IMR-90 (cell line): ENCODE results near the gene ZNF556. TPM values are rescaled to one million over a fixed set of nuclear protein-coding genes. Genes with fewer than 3 reads are reported as not detected.

Experiments used
- ATAC-seq: fragments of 200-7000 bp; cut with Tn5 transposase; 2 replicates; pipeline ENCODE4 v1.9.1; 2020; ENCODE audit warnings: low read depth, mild to moderate bottlenecking, moderate library complexity
- BruUV-seq: library from RNA; stranded (reverse); fragments of 400-500 nt; replicated peaks from 2 replicates; lab custom pipeline; 2021; lab: Mats Ljungman, UMichigan
- CTCF ChIA-PET: fragments of 300-600 bp; formaldehyde crosslinking; extraction: SDS; loops from one replicate; lab custom pipeline; 2021; ENCODE audit warnings: antibody characterized with exemption; lab: Yijun Ruan, JAX
- POLR2A ChIA-PET: fragments of 300-600 bp; sonication (Branson Sonifier 250); formaldehyde crosslinking; loops from one replicate; lab custom pipeline; 2022; ENCODE audit warnings: antibody characterized with exemption; ENCODE audit not compliant: unreplicated experiment; lab: Charles Lee
- DNase-seq: peaks from one replicate; pipeline ENCODE4 v3.0.0; 2013
- H2AFZ ChIP-seq: replicated peaks from 2 replicates; pipeline ENCODE3; 2013; ENCODE audit warnings: low read length, mild to moderate bottlenecking; ENCODE audit not compliant: poor library complexity
- H2AK5ac ChIP-seq: 2 replicates; pipeline ENCODE4 v1.6.1; 2013; ENCODE audit warnings: low read depth, low read length, inconsistent platforms
- H2AK9ac ChIP-seq: replicated peaks from 2 replicates; pipeline ENCODE3; 2013; ENCODE audit warnings: mild to moderate bottlenecking, low read depth, low read length, moderate library complexity; ENCODE audit not compliant: poor library complexity
- H2BK120ac ChIP-seq: 2 replicates; pipeline ENCODE4 v1.6.1; 2013; ENCODE audit warnings: low read depth, low read length, inconsistent platforms
- H2BK15ac ChIP-seq: 3 replicates; pipeline ENCODE4 v1.6.1; 2013; ENCODE audit warnings: low read depth, low read length, inconsistent platforms
- H2BK20ac ChIP-seq: 2 replicates; pipeline ENCODE4 v1.6.1; 2013; ENCODE audit warnings: low read depth, mild to moderate bottlenecking, inconsistent platforms, low read length, moderate library complexity
- H2BK5ac ChIP-seq: 2 replicates; pipeline ENCODE4 v1.6.1; 2013; ENCODE audit warnings: mild to moderate bottlenecking, low read depth, low read length, inconsistent platforms; ENCODE audit not compliant: poor library complexity, severe bottlenecking
- H3K14ac ChIP-seq: replicated peaks from 2 replicates; pipeline ENCODE4 v1.6.1; 2013; ENCODE audit warnings: low read depth, low read length, inconsistent platforms
- H3K18ac ChIP-seq: 2 replicates; pipeline ENCODE4 v1.6.1; 2013; ENCODE audit warnings: low read depth, low read length, control low read depth
- H3K23ac ChIP-seq: 2 replicates; pipeline ENCODE4 v1.6.1; 2013; ENCODE audit warnings: low read depth, low read length, inconsistent platforms
- H3K27ac ChIP-seq: 2 replicates; pipeline ENCODE4 v1.5.1; 2013; ENCODE audit warnings: mild to moderate bottlenecking, control low read depth, low read length; ENCODE audit not compliant: insufficient read depth
- H3K27me3 ChIP-seq: 2 replicates; pipeline ENCODE4 v1.6.1; 2013; ENCODE audit warnings: low read length; ENCODE audit not compliant: control insufficient read depth, insufficient read depth
- H3K36me3 ChIP-seq: 2 replicates; pipeline ENCODE4 v1.6.1; 2013; ENCODE audit warnings: low read length, mixed read lengths; ENCODE audit not compliant: control insufficient read depth, insufficient read depth
- H3K4ac ChIP-seq: 2 replicates; pipeline ENCODE4 v1.6.1; 2013; ENCODE audit warnings: low read depth, low read length, inconsistent platforms
- H3K4me1 ChIP-seq: 2 replicates; pipeline ENCODE4 v1.6.1; 2013; ENCODE audit warnings: low read length, mixed read lengths; ENCODE audit not compliant: control insufficient read depth, insufficient read depth
- H3K4me2 ChIP-seq: 2 replicates; pipeline ENCODE4 v1.6.1; 2013; ENCODE audit warnings: low read depth, mild to moderate bottlenecking, control low read depth, low read length, moderate library complexity
- H3K4me3 ChIP-seq: 2 replicates; pipeline ENCODE4 v1.5.1; 2013; ENCODE audit warnings: low read depth, mild to moderate bottlenecking, control low read depth, low read length, moderate library complexity; ENCODE audit not compliant: insufficient read depth
- H3K56ac ChIP-seq: 2 replicates; pipeline ENCODE4 v1.6.1; 2013; ENCODE audit warnings: low read length, inconsistent platforms; ENCODE audit not compliant: insufficient read depth; ENCODE audit errors: extremely low read depth
- H3K79me1 ChIP-seq, 2 experiments: 2 replicates each; pipeline ENCODE4 v1.6.1; 2013; ENCODE audit warnings: low read length in 2 of 2, inconsistent platforms in 1 of 2, low read depth in 1 of 2
- H3K9ac ChIP-seq: 2 replicates; pipeline ENCODE4 v1.6.1; 2013; ENCODE audit warnings: low read depth, low read length, control low read depth
- H3K9me1 ChIP-seq: 2 replicates; pipeline ENCODE4 v1.6.1; 2013; ENCODE audit warnings: low read length, inconsistent platforms; ENCODE audit not compliant: insufficient read depth
- H3K9me3 ChIP-seq: 2 replicates; pipeline ENCODE4 v1.6.1; 2013; ENCODE audit warnings: low read length; ENCODE audit not compliant: control insufficient read depth, insufficient read depth
- H4K20me1 ChIP-seq: 2 replicates; pipeline ENCODE4 v1.6.1; 2013; ENCODE audit warnings: low read length, inconsistent platforms; ENCODE audit not compliant: insufficient read depth
- H4K5ac ChIP-seq: 2 replicates; pipeline ENCODE4 v1.6.1; 2013; ENCODE audit warnings: mild to moderate bottlenecking, low read depth, low read length, control low read depth
- H4K8ac ChIP-seq, 2 experiments: 2 replicates each; pipeline ENCODE4 v1.6.1; 2013; ENCODE audit warnings: low read depth in 2 of 2, low read length in 2 of 2, control low read depth in 1 of 2, inconsistent platforms in 1 of 2
- H4K91ac ChIP-seq: 2 replicates; pipeline ENCODE4 v1.6.1; 2013; ENCODE audit warnings: low read depth, low read length, inconsistent platforms; ENCODE audit not compliant: insufficient read depth
- BHLHE40 ChIP-seq: fragments of 150-350 bp; IDR thresholded peaks from 2 replicates; pipeline ENCODE4 v1.6.1; 2016; ENCODE audit warnings: mild to moderate bottlenecking, low read depth, low read length
- CEBPB ChIP-seq: IDR thresholded peaks from 2 replicates; pipeline ENCODE4 v1.6.1; 2012; ENCODE audit warnings: low read depth, low read length, improper control_type of control experiment
- CHD1 ChIP-seq: IDR thresholded peaks from 2 replicates; pipeline ENCODE4 v1.6.1; 2012; ENCODE audit warnings: low read depth, low read length, improper control_type of control experiment
- FOS ChIP-seq: fragments of 150-350 bp; IDR thresholded peaks from 2 replicates; pipeline ENCODE4 v1.6.1; 2016; ENCODE audit warnings: low read depth, low read length
- MAFK ChIP-seq: IDR thresholded peaks from 2 replicates; pipeline ENCODE4 v1.6.1; 2012; ENCODE audit warnings: low read depth, low read length, improper control_type of control experiment
- MAZ ChIP-seq: IDR thresholded peaks from 2 replicates; pipeline ENCODE4 v1.6.1; 2012; ENCODE audit warnings: low read depth, mild to moderate bottlenecking, low read length, improper control_type of control experiment, moderate library complexity, borderline replicate concordance
- MXI1 ChIP-seq: IDR thresholded peaks from 2 replicates; pipeline ENCODE4 v1.6.1; 2012; ENCODE audit warnings: low read depth, mild to moderate bottlenecking, low read length, moderate library complexity, borderline replicate concordance
- NFE2L2 ChIP-seq: fragments of 150-350 bp; IDR thresholded peaks from 2 replicates; pipeline ENCODE4 v1.6.1; 2016; ENCODE audit warnings: low read depth, mild to moderate bottlenecking, low read length
- POLR2A ChIP-seq: IDR thresholded peaks from 2 replicates; pipeline ENCODE4 v1.6.1; 2012; ENCODE audit warnings: mild to moderate bottlenecking, low read depth, low read length
- RAD21 ChIP-seq: IDR thresholded peaks from 2 replicates; pipeline ENCODE4 v1.6.1; 2012; ENCODE audit warnings: low read length, improper control_type of control experiment
- RCOR1 ChIP-seq: IDR thresholded peaks from 2 replicates; pipeline ENCODE4 v1.6.1; 2012; ENCODE audit warnings: mild to moderate bottlenecking, low read length, improper control_type of control experiment; ENCODE audit not compliant: insufficient replicate concordance
- RFX5 ChIP-seq: IDR thresholded peaks from 2 replicates; pipeline ENCODE4 v1.8.0; 2012; ENCODE audit warnings: low read depth, mild to moderate bottlenecking, low read length, moderate library complexity
- SMC3 ChIP-seq: fragments of 150-350 bp; IDR thresholded peaks from 2 replicates; pipeline ENCODE4 v1.6.1; 2016; ENCODE audit warnings: low read depth, mild to moderate bottlenecking, antibody characterized with exemption, low read length, moderate library complexity
- USF2 ChIP-seq: fragments of 150-350 bp; IDR thresholded peaks from 2 replicates; pipeline ENCODE4 v1.6.1; 2017; ENCODE audit warnings: mild to moderate bottlenecking, antibody characterized with exemption, low read length, low read depth
- WGBS, 2 experiments: methylation state at CpG; one replicate each; pipeline versions ENCODE4 v1.1.5 to v1.1.7; 2013; ENCODE audit warnings: missing lambda C conversion rate in 2 of 2; ENCODE audit not compliant: insufficient read length in 1 of 2; ENCODE audit errors: extremely low coverage in 2 of 2; 5-methylcytosine and 5-hydroxymethylcytosine counted together
- dilution Hi-C: fragments of 300-500 bp; cut with HindIII; formaldehyde crosslinking; loops from one replicate; pipeline ENCODE4 v1.14.3; 2018; ENCODE audit warnings: low sequenced_read_pairs; ENCODE audit not compliant: unreplicated experiment
- in situ Hi-C: fragments of 300-500 bp; cut with MboI; formaldehyde crosslinking; loops from 3 replicates; pipeline ENCODE4 v1.14.3; 2019; ENCODE audit warnings: low sequenced_read_pairs, inconsistent platforms, mixed read lengths
- intact Hi-C: fragments of 100-400 bp; cut with micrococcal nuclease; formaldehyde crosslinking; loops from 2 replicates; pipeline ENCODE4 v1.10.0; 2022
- polyA plus RNA-seq, 3 experiments: library from polyadenylated mRNA; depleted of rRNA; stranded (reverse); fragments of >200 nt; gene quantifications; 2 replicates each; pipeline ENCODE4 v1.2.3, GENCODE V29; 2012; ENCODE audit warnings: low replicate concordance in 1 of 3
- total RNA-seq: library from RNA; depleted of rRNA; stranded (reverse); fragments of >200 nt; gene quantifications from 2 replicates; pipeline ENCODE4 v1.2.3, GENCODE V29; 2012
- TF ChIP-seq, protein P1 (sequence below): conservative IDR thresholded peaks from 2 replicates; pipeline ENCODE4 v1.5.1; 2012; ENCODE audit warnings: mild to moderate bottlenecking, low read depth, low read length, improper control_type of control experiment
- TF ChIP-seq, protein P2 (sequence below): fragments of 150-350 bp; IDR thresholded peaks from 2 replicates; pipeline ENCODE4 v1.6.1; 2016; ENCODE audit warnings: low read depth, mild to moderate bottlenecking, low read length, moderate library complexity, borderline replicate concordance

Gene ZNF556
- total and polyA plus RNA-seq, 2 of the 4 experiments (the other 2 are of a cell fraction) = not detected

DNA sequence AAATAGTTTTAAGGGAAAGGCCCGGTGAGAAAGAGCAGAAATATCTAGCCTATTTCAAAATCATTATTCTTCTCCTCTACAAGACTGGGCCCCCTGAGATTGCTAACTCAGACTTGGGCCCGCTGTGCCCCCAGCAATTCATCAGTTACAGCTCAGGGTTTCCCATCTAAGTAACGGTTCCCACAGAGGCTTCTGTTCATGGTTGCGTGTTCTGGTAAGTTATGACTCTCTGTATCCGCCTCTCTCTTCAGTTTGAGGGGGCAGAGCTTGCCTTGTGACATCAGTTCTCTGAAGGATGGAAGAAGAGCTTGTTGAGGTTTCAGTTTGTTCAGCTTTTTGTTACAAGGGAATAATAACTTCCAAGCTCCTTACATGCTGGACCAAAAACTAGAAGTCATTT lies 45.2 kb downstream of the ZNF556 start:
- H3K36me3 ChIP-seq = peaks cover 6% of the 10 kb centered on the region
- BruUV-seq = no TSS peak
- no peak overlapping the region for H2BK20ac ChIP-seq
- H2BK5ac ChIP-seq = no peak overlapping the region
- no peak overlapping the region for H3K4ac ChIP-seq
- intact Hi-C loops (no loop called here), in situ Hi-C loops (no loop called here), dilution Hi-C loops (no loop called here)
- no peak overlapping the region for H2BK120ac ChIP-seq
- H4K20me1 ChIP-seq = no peaks in the 10 kb centered on the region
- H2AK9ac ChIP-seq = no peak overlapping the region
- H3K79me1 ChIP-seq = peaks cover 0 to 22% of the 10 kb centered on the region in 2 experiments; a peak in 2 of 4 replicates
- H3K9ac ChIP-seq = no peak overlapping the region
- no peak for DNase-seq
- no peak overlapping the region for H2AFZ ChIP-seq
- no peak overlapping the region for H3K18ac ChIP-seq
- no peak overlapping the region for H3K4me3 ChIP-seq
- WGBS, 2 experiments = no CpG with 5 or more reads among the region's 5 CpGs
- no peaks in the 10 kb centered on the region for H3K27me3 ChIP-seq
- no peak overlapping the region for H4K8ac ChIP-seq
- ChIA-PET CTCF (no interaction called here), POLR2A (no interaction called here)
- no peak overlapping the region for H3K14ac ChIP-seq
- H2BK15ac ChIP-seq = no peak overlapping the region
- H3K4me1 ChIP-seq = no peaks in the 10 kb centered on the region; the same call in 1 of the 2 replicates
- H3K9me1 ChIP-seq = no peaks in the 10 kb centered on the region
- H4K91ac ChIP-seq = no peak overlapping the region
- no peak overlapping the region for H3K23ac ChIP-seq
- no peak overlapping the region for H2AK5ac ChIP-seq
- TF ChIP-seq POLR2A (no peak), MXI1 (no peak), RAD21 (no peak), RFX5 (no peak), RCOR1 (no peak), MAZ (no peak), FOS (no peak), SMC3 (no peak), BHLHE40 (no peak), CEBPB (no peak), NFE2L2 (no peak), CHD1 (no peak), MAFK (no peak), USF2 (no peak)
- TF ChIP-seq, protein P1, sequence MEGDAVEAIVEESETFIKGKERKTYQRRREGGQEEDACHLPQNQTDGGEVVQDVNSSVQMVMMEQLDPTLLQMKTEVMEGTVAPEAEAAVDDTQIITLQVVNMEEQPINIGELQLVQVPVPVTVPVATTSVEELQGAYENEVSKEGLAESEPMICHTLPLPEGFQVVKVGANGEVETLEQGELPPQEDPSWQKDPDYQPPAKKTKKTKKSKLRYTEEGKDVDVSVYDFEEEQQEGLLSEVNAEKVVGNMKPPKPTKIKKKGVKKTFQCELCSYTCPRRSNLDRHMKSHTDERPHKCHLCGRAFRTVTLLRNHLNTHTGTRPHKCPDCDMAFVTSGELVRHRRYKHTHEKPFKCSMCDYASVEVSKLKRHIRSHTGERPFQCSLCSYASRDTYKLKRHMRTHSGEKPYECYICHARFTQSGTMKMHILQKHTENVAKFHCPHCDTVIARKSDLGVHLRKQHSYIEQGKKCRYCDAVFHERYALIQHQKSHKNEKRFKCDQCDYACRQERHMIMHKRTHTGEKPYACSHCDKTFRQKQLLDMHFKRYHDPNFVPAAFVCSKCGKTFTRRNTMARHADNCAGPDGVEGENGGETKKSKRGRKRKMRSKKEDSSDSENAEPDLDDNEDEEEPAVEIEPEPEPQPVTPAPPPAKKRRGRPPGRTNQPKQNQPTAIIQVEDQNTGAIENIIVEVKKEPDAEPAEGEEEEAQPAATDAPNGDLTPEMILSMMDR = no peak
- TF ChIP-seq, protein P2, sequence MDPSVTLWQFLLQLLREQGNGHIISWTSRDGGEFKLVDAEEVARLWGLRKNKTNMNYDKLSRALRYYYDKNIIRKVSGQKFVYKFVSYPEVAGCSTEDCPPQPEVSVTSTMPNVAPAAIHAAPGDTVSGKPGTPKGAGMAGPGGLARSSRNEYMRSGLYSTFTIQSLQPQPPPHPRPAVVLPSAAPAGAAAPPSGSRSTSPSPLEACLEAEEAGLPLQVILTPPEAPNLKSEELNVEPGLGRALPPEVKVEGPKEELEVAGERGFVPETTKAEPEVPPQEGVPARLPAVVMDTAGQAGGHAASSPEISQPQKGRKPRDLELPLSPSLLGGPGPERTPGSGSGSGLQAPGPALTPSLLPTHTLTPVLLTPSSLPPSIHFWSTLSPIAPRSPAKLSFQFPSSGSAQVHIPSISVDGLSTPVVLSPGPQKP = no peak
- H4K5ac ChIP-seq = no peak overlapping the region
- H3K56ac ChIP-seq = no peak overlapping the region
- no peak overlapping the region for H3K4me2 ChIP-seq
- no peak for ATAC-seq
- peaks cover 17% of the 10 kb centered on the region for H3K9me3 ChIP-seq
- H3K27ac ChIP-seq = no peak overlapping the region
